DND-41 (cell line): Measurements from ENCODE around the gene ETFA.
"Not testable (repeated sequence)": the region's sequence is repeated elsewhere in the genome, so short reads cannot be mapped to it uniquely, and the experiment has no call there.

Source experiments
- EZH2 ChIP-seq: IDR thresholded peaks from 3 replicates; pipeline ENCODE4 v1.6.1; 2012; ENCODE audit warnings: borderline replicate concordance, low read depth, mild to moderate bottlenecking, moderate library complexity, low read length, inconsistent platforms; ENCODE audit not compliant: severe bottlenecking
- TF ChIP-seq, protein P1 (sequence below): IDR thresholded peaks from 2 replicates; pipeline ENCODE4 v1.5.1; 2012; ENCODE audit warnings: borderline replicate concordance, low read length, moderate library complexity, mild to moderate bottlenecking; ENCODE audit not compliant: poor library complexity, severe bottlenecking; ENCODE audit errors: extremely low read depth

DNA sequence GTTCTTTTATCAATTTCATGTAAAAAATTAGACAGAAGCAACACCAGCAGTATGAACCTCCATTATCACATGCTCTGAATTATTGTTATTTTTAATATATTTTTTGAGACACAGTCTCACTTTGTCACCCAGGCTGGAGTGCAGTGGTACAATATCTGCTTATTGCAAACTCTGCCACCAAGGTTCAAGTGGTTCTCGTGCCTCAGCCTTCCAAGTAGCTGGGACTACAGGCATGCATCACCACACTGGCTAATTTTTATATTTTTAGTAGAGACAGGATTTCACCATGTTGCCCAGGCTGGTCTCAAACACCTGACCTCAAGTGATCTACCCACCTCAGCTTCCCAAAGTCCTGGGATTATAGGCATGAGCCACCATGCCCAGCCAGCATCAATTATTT, 16.8 kb downstream of the ETFA start:
- not testable (repeated sequence) for TF ChIP-seq EZH2
- TF ChIP-seq, protein P1, sequence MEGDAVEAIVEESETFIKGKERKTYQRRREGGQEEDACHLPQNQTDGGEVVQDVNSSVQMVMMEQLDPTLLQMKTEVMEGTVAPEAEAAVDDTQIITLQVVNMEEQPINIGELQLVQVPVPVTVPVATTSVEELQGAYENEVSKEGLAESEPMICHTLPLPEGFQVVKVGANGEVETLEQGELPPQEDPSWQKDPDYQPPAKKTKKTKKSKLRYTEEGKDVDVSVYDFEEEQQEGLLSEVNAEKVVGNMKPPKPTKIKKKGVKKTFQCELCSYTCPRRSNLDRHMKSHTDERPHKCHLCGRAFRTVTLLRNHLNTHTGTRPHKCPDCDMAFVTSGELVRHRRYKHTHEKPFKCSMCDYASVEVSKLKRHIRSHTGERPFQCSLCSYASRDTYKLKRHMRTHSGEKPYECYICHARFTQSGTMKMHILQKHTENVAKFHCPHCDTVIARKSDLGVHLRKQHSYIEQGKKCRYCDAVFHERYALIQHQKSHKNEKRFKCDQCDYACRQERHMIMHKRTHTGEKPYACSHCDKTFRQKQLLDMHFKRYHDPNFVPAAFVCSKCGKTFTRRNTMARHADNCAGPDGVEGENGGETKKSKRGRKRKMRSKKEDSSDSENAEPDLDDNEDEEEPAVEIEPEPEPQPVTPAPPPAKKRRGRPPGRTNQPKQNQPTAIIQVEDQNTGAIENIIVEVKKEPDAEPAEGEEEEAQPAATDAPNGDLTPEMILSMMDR = not testable (repeated sequence)
